ENCODE results near the gene CAPS. TPM values are rescaled to one million over a fixed set of nuclear protein-coding genes. Genes with fewer than 3 reads are reported as not detected.

Gene CAPS
- total RNA-seq, 1 experiment from 2014 or later, result 255 TPM

- Histone ChIP-seq H2AFZ (ENCODE audit: low read length) (no peak overlapping the region), H3K4me1 (ENCODE audit: insufficient read depth, low read length) (no peaks in the 10 kb centered on the region), H3K36me3 (ENCODE audit: low read depth, low read length) (peaks cover 6% of the 10 kb centered on the region; the same call in 1 of the 2 replicates), H3K27ac (ENCODE audit: low read length) (no peak overlapping the region), H3K4me2 (ENCODE audit: low read length) (no peak overlapping the region), H4K20me1 (ENCODE audit: low read length) (peaks cover 10% of the 10 kb centered on the region; the same call in 1 of the 2 replicates), H3K4me3 (ENCODE audit: low read length) (no peak overlapping the region), H3K9ac (ENCODE audit: low read length) (no peak overlapping the region), H3K27me3 (ENCODE audit: low read length) (0 out of 2 replicates have a peak, but pooled peaks cover 4% of the 10 kb centered on the region), H3K79me2 (ENCODE audit: low read length) (peaks cover 11% of the 10 kb centered on the region), H3K9me3 (ENCODE audit: low read length) (no peaks in the 10 kb centered on the region), H3F3A (ENCODE audit: low read length, unreplicated experiment) (no peaks in the 10 kb centered on the region), H3K9me2 (replicated peaks; ENCODE audit: low read length) (no peaks in the 10 kb centered on the region)
- DNase-seq (no peak), ATAC-seq (no peak)
- no TSS peak for BruUV-seq (replicated peaks)
- ChIA-PET CTCF (no interaction called here), POLR2A (ENCODE audit: unreplicated experiment) (no interaction called here)
- TF ChIP-seq CTCF (conservative IDR thresholded peaks at IDR 0.05; ENCODE audit: low read depth, low read length), result no peak
- no peak for TF ChIP-seq EZH2 (IDR thresholded peaks at IDR 0.05; ENCODE audit: low read length, unreplicated experiment)
- no peak for TF ChIP-seq EZH2phosphoT487 (IDR thresholded peaks at IDR 0.05; ENCODE audit: borderline replicate concordance, low read length)
- intact Hi-C loops (cut with micrococcal nuclease), result loop anchor here (2.0 to 5.0 kb wide), 2 partner anchors 71 to 89 kb away; partner anchors contain the start of gene NRTN
Observed at GRCh38 chr19:5893296-5893903, 20.7 kb upstream of the CAPS start.

- Histone ChIP-seq H3K4me3 (ENCODE audit: low read length) (no peak overlapping the region), H3K36me3 (ENCODE audit: low read depth, low read length) (peaks cover 6% of the 10 kb centered on the region; the same call in 1 of the 2 replicates), H3K27ac (ENCODE audit: low read length) (no peak overlapping the region), H3K4me2 (ENCODE audit: low read length) (no peak overlapping the region), H3K9ac (ENCODE audit: low read length) (no peak overlapping the region), H4K20me1 (ENCODE audit: low read length) (peaks cover 10% of the 10 kb centered on the region; the same call in 1 of the 2 replicates), H3F3A (ENCODE audit: low read length, unreplicated experiment) (no peaks in the 10 kb centered on the region), H3K9me3 (ENCODE audit: low read length) (no peaks in the 10 kb centered on the region), H2AFZ (ENCODE audit: low read length) (no peak overlapping the region), H3K9me2 (replicated peaks; ENCODE audit: low read length) (no peaks in the 10 kb centered on the region), H3K4me1 (ENCODE audit: insufficient read depth, low read length) (no peaks in the 10 kb centered on the region), H3K79me2 (ENCODE audit: low read length) (peaks cover 17% of the 10 kb centered on the region), H3K27me3 (ENCODE audit: low read length) (0 out of 2 replicates have a peak, but pooled peaks cover 4% of the 10 kb centered on the region)
- TSS peak; percentile 6 for BruUV-seq (replicated peaks)
- POLR2A ChIA-PET (ENCODE audit: unreplicated experiment), result no interaction called here
- CTCF ChIA-PET, result no interaction called here
- ATAC-seq, result no peak
- TF ChIP-seq CTCF (conservative IDR thresholded peaks at IDR 0.05; ENCODE audit: low read depth, low read length) (no peak), EZH2 (IDR thresholded peaks at IDR 0.05; ENCODE audit: low read length, unreplicated experiment) (no peak), EZH2phosphoT487 (IDR thresholded peaks at IDR 0.05; ENCODE audit: borderline replicate concordance, low read length) (no peak)
- DNase-seq, result no peak
- intact Hi-C loops (cut with micrococcal nuclease), result loop anchor here (2.0 to 5.0 kb wide), 2 partner anchors 72 to 89 kb away; partner anchors contain the start of gene NRTN
Observed at GRCh38 chr19:5893907-5894703, 19.9 kb upstream of the CAPS start.
